GM21360 (cell line): Measurements from ENCODE around the gene TTC8.
"Not testable (repeated sequence)": the region's sequence is repeated elsewhere in the genome, so short reads cannot be mapped to it uniquely, and the experiment has no call there.

Source experiments
- ATAC-seq: cut with Tn5 transposase; IDR thresholded peaks from one replicate; pipeline ENCODE4 v1.9.1; 2021; ENCODE audit warnings: mild to moderate bottlenecking, moderate library complexity; ENCODE audit not compliant: unreplicated experiment

Gene TTC8

DNA sequence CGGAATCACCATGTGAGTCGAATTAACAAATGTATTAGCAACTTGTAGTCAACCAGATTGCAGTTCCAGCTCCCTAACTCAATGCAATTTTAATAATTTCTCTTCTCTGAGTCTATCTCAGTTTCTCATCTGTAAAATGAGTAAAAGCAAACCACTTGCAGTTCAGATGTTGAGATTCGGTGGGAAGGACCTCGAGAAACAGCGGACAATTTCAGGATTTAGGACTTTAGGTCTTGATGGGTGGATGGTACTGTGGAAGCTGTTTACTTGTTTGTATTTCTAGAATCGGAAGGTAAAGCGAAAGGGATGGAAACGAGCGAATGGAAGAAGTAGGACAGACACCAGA, 510 bp upstream of the TTC8 start:
- ATAC-seq: peak; percentile 2

DNA sequence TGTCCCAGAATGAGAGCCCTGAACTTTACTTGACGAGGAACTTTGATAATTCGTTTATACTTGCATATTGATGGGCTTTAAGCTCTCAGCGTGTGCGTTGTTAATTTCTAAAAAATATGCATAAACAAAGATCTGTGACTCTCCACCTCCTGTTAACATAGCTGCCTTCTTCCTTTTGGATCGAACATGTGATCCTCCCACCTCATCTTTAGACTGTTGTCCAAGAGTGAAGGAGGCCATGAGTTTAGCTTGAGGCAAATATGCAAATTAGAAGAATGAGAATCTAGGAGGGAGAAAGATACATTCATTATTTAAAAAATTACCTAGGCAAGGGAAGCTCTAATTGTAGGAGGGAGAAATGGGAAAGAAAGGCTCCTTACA, 617 bp downstream of the TTC8 start:
- ATAC-seq: no peak

DNA sequence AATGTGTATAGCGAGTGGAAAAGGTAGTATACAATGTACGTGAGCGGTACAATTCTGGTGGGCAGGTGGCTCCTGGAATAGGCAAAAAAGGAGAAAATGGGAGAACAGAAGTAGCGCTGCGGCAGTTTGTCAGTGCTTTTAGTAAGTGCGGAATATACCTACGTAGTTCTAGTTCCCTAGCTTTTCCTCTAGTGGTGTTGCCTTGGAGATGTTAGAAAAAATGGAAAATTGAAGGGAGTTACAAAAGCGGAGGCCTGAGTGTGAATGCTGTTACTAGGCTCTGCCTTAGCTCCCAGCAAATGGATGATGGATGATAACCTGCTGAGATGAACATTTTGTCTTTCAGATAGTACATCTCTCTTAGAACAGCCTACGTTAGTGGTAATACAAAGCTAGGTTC, 1.1 kb downstream of the TTC8 start:
- no peak for ATAC-seq

DNA sequence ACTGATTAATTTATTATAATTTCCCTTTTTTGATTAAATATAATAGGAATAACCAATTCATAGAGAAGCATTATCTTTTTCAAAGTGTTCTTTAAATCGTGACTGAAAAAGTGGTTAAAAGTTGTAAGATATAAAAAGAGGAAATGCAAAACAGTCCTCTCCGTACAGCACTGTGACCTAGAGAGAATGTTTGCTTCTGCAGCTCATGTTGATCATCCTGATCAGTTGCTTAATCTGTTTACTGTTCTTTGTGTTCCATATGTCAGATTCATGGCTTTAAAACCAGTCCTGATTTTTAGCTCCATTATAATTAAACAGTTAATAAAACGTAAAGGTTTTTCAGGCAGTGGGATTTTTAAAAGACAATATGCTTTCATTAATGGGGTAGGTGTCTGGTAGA, 4.7 kb downstream of the TTC8 start:
- ATAC-seq: no peak

DNA sequence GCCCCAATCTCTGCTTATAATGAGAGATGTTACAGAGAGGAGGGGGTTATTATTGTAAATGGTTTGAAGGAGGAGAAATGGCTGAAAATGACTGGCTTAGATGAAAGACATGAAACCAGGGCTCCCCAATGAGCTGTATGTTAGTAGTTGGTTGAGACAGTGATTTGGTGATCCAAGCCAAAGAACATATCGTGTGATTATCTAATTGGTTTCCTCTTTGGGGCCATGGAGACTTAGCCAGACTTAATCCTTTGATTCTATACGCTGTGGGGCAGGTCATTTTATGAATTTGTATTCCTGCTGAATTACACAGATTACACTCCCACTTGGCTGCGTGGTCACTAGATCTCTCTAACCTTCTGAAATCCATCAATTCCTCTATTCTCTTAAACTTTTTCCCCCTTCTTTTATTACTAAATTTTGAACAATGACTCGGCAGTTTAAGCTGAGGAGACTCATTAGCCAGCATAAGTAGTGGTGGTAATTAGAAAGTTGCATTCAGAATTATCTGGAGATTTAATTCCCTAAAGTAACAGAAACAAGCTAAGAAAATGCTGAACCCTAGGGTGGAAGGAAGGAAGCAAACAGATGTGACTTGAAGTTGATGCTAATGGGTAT, 5.3 kb downstream of the TTC8 start:
- no peak for ATAC-seq

DNA sequence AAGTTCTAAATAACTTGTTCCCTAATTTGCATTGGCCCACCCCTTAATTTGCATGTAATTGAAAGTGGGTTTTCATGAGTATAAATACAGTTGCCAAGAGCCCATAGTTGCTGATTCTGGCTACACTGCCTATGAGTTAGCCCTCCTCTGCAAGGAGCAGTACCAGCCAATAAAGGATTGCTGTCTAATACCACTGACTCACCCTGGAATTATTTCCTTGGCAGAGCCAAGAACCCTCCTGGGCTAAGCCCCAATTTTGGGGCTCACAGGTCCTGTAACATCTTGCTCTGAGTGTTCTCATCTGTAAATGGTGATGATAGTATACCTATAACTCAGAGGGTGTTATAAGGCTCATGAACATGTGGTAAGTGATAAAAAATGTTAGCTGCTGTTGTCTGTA, 6.8 kb downstream of the TTC8 start:
- ATAC-seq: no peak

DNA sequence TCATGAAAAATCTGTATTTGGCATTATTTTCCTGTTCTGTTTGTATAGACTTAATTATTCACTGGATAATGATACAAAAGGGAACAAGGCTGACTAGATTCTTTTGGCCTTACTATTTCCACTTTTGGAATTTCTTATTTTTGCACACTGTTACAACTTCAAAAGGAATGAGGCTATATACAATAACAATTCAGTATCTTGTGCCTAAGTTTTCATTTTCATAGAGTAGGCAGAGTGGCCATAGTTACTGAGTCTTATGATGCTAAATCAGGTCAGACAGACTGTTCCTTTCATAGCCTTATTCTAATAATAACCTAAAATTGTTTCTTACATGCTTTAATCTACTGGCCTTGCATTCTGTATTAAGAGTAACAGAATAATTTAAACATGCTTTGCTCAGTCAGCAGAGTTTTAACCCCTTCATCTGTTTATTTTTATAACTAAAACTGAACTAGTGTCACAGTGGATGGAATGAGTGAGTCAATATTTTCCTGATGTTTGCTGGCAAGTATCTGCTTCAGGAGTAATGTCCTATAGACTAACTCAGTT, 10.5 kb downstream of the TTC8 start:
- no peak for ATAC-seq

DNA sequence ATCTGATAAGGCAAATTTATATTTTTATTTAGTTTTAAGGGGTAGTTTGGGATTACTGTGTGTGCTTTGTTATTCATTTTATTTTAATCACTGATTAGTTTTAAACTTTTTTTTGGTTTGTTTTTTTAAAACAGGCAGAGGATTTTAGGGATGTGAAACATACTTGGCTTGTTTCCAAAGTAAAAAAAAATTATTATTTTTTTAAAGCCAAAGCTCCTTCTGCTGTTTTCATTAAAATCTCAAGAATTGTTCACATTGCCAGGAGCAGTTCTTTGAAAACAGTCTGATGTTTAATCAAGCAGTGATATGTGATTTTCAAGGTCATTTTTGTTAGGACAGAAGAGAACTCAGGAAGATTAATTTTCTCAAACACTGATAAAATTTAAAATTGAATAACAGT, 11.2 kb downstream of the TTC8 start:
- no peak for ATAC-seq

DNA sequence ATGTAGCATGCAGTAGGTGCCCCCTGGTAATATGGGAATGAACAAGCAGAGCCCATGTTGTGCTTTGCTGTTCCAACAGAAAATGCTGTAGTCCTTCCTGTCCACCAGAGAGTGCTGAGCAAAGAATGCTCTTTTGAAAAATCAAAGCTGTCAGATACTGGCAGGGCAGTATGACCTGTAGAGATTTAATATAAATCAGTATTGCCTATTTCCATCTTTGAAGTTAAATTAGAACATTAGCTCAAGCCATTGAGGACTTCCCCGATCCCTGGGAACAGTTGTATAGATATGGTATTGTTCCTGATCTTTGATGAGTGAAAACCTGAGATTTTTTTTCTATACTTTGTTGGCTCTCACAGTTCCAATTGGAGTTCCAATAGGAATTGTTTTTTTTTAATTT, 13.0 kb downstream of the TTC8 start:
- ATAC-seq: no peak

DNA sequence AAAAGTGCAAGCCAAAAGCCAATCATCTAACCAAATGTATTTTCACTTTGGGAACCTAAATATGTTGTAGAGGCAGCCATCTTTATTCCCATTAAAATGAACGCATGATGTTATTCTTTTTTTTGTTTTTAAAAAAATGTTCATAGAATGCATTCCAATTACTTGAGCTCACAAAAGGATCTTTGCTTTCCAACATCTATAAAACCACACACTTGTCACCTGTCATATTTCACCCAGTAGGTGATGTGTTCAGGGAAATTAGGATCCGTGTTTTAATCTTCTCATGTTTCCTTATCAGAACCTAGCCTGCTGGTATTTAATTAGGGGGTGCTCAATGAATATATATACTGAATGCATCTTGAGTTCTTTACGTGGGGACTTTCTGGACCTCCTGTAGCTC, 13.6 kb downstream of the TTC8 start:
- no peak for ATAC-seq

DNA sequence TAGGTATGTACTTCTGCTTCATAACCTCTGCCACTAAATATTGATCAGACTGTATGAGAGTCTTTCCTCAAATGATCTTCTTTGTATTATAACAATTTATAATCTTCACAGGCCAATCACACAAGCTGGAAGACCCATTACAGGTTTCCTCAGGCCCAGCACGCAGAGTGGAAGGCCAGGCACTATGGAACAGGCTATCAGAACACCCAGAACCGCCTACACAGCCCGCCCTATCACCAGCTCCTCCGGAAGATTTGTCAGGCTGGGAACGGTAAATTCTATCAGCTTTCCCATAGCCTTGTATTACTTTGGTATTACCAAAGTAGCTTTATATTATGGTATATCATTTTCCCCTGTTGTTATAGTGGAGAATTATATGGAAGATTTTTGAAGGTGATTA, 16.5 kb downstream of the TTC8 start:
- ATAC-seq: no peak

DNA sequence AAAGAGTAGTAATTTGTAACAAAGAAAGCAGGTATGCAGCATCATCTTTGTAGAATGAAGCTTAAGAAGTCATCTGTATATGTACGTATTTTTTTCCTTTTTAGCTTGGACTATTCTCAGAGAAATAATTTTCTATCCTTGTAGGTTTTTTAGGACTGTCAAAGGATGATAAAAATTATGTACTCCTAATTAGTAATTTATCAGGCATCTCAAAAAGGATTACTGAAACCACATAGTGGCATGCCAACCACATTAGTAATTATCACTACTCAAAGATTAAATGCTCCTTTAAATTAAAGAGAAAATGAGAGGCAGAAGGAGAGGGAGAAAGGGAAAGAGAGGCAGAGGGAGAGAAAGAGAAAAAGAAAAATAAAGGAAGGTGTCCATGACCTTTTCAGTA, 17.3 kb downstream of the TTC8 start:
- ATAC-seq: no peak

DNA sequence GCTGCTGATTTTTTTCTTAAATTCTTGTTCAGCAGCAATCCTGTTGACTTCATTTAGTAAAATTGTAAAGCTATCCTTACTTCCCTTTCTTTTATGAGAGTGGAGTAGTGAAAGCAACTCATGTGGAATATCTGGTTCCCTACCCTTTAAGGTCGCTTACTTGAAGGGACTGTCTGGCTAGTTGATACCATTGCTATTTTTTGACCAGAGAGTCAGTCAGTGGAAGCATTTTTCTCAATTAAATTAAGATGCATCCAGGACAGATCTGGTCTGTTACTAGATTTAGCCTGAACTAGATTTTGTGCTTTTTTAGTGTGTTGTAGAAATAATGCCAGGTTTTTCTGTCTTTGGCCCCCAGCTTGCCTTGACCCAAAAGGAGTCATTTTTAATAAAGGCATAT, 18.0 kb downstream of the TTC8 start:
- ATAC-seq: no peak

DNA sequence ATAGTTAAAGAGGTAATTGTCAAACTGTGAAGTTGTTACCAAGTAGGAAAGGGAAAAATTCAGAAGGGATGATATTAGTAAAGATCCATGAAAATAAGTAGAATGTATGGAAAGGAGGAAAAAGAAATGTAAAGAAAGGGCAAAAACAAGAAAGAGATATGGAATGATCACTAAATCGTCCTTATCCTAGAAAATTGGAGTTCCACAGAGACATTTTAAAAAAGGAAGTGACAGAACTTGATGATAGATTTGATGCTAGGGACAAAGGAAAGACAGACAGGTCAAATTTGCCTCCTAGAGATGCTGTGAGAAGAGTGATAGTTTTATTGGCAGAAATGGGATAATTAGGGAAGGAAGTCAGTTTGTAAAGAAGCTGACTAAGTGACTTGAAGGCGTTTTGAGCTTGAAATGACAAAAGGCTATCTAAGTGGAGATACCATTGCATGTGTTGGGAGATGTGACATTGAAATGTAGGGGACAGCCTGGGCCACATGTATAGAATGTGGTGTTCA, 20.6 kb downstream of the TTC8 start:
- no peak for ATAC-seq

DNA sequence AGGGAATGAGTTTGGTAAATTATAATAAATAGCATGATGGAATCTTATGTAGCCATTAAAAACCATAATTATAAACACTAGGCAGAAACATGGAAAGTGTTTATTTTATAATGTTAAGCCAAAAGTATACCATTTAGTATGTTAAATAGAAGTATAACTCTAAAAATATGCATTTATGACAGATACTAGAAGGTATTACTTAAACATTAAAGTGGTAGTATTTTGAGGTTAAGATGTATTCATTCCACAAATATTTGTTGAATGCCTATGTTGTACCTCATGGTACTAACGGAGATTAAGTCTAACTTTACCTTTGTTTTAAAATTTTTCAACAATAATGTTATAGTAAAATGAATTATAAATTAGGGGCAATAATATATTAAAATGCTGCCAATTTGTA, 24.1 kb downstream of the TTC8 start:
- no peak for ATAC-seq

DNA sequence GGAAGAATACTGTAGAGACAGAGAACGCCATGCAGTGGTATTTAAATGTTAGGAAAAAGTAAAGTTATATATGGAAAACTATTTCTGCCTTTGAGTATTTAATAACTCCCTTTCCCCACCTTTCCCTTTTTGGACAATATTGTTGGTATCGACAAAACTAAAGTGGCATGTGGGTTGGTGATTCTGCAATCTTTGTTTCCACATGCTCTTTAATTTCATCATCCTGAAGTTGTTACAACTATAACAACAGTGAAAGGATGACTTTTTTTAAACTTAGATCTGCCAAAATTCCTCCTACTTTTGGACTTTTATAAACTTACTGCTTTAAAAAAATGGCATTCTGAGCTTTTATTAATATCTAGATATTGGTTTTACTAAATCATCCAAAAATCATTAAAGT, 25.3 kb downstream of the TTC8 start:
- ATAC-seq: no peak

DNA sequence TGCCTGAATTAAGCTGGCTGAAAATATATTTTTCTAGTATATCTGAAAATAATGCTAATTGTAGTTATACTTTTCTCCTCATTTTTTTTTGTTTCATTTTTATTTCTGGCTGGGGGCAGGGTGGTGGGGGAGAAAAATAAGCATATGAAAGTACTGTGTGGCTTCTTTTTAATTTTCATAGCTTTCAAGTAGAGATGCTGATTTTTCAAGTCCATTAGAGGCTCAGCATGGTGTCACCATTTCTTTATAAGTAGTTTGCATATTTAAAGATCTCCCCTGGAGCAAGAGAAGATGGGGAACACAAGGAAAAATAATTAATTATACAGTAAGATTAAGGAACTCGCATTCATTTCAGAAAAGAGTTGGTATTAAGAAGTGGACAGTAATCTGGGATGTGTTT, 27.1 kb downstream of the TTC8 start:
- no peak for ATAC-seq

DNA sequence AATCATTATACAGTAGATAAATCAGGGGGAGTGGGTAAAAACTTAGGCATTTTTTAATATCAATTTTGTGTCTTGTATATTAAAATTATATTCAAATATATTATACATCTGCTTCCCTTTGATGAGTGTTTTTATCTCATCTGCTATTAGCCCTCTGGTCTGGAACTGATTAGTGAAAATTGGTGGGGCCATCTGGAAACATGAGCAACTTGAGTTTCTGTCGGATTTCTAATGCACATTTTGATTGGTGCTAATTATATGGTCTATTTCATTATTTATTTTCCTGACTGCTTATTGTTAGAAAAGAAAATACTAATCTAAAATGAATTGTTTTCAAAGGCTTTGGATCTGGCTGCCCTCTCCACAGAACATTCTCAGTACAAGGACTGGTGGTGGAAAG, 28.2 kb downstream of the TTC8 start:
- ATAC-seq: no peak

DNA sequence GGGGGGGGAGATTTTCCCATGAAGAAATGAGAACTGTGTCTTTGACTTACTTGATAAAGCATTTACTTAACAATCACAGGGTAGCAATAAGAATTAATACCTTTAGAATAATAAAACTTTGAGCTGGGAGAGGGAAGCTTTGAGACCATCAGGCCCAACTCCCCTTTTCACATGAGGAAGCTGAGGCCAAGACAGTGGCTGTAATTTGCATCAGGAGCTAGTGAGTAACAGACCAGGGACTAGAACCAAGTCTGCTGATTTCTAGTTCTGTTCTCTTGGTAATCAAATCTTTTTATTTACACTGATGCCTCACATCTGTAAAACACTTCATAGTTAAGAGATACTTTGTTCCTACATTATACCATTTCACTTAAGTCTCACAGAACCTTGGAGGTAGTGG, 28.7 kb downstream of the TTC8 start:
- no peak for ATAC-seq

DNA sequence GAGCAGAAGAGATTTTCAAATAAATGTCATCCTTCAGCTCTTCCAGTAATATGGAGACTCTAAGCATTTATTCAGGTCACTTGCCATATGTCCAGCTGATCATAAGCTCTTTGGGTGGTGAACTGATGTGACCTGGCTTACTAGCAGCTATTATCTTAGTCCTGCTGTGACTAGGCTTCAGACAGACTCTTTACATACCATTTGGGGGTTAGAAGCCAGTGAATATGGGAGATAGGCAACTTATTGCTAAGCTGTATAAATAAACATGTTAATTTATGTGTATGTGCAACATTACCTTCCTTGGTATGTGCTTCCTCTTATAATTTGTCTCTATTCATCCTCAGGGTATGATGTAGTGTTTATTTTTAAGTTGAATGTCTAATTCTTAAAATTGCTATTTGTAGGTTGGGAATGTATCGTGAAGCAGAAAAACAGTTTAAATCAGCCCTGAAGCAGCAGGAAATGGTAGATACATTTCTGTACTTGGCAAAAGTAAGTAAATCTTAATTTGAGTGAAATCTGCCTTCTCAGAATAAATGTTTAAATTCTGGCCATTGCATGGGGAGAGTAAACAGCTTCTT, 32.4 kb downstream of the TTC8 start:
- no peak for ATAC-seq

DNA sequence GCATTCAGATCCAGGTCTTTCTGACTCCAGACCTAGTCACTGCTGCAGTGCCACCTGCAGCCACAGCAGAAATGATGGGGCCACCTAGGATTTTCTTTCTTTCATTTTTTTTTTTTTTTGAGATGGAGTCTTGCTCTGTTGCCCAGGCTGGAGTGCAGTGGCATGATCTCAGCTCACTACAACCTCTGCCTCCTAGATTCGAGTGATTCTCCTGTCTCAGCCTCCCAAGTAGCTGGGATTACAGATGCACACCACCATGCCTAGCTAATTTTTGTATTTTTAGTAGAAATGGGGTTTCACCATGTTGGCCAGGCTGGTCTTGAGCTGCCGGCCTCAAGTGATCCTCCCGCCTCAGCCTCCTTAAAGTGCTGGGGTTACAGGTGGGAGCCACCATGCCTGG, 33.4 kb downstream of the TTC8 start:
- ATAC-seq: not testable (repeated sequence)

DNA sequence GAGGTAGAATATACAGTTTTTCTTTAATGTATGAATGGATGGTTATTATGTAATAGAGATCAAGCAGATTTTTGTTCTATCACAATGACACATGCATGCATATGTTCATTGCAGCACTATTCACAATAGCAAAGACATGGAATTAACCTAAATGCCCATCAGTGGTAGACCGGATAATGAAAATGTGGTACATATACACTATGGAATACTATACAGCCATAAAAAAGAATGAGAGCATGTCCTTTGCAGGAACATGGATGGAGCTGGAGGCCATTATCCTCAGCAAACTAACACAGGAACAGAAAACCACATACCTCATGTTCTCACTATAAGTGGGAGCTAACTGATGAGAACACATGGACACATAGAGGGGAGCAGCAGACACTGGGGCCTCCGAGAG, 34.7 kb downstream of the TTC8 start:
- not testable (repeated sequence) for ATAC-seq

DNA sequence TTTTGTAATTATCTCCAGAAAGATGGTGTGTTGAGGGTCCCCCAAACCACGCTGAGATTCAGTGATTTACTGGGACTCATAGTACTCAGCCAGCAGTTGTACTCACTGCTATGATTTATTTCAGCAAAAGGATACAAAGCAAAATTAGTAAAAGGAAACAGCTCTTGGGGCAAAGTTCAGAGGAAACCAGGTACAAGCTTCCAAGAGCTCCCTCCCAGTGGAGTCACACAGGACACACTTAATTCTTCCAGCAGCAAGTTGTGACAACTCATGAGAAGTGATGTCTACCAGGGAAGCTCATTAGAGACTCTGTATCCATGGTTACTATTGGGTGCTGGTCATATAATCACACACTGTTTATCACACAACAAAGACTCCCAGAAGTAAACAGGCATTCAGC, 38.7 kb downstream of the TTC8 start:
- ATAC-seq: no peak
